ENCODE data around the gene KRTAP3-3. TPM values are rescaled to one million over a fixed set of nuclear protein-coding genes. Genes with fewer than 3 reads are reported as not detected.

KRTAP3-3 gene
- total RNA-seq, 3 donors from 2014 or later, result not detected

DNA sequence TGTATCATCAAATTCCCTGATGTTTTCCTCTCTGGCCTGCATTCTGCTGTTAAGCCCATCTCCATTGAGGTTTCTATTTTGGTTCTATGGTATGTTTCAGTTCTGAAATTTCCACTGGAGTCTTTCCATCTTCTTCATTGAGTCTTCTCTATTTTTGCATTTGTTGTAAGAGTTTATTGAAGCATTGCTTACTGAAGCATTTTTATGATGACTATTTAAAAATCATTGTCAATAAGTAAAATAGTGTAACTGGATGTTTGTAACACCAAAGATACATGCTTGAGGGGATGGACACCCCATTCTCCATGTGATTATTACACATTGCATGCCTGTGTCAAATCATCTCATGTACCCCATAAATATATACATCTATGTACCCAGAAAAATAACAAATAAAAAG is 18.4 kb downstream of the KRTAP3-3 start:
- TF ChIP-seq POLR2AphosphoS5 (IDR thresholded peaks at IDR 0.05), result no peak
- TF ChIP-seq POLR2A (IDR thresholded peaks at IDR 0.05), result no peak
- TF ChIP-seq, protein P1, sequence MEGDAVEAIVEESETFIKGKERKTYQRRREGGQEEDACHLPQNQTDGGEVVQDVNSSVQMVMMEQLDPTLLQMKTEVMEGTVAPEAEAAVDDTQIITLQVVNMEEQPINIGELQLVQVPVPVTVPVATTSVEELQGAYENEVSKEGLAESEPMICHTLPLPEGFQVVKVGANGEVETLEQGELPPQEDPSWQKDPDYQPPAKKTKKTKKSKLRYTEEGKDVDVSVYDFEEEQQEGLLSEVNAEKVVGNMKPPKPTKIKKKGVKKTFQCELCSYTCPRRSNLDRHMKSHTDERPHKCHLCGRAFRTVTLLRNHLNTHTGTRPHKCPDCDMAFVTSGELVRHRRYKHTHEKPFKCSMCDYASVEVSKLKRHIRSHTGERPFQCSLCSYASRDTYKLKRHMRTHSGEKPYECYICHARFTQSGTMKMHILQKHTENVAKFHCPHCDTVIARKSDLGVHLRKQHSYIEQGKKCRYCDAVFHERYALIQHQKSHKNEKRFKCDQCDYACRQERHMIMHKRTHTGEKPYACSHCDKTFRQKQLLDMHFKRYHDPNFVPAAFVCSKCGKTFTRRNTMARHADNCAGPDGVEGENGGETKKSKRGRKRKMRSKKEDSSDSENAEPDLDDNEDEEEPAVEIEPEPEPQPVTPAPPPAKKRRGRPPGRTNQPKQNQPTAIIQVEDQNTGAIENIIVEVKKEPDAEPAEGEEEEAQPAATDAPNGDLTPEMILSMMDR (IDR thresholded peaks at IDR 0.05), result no peak
- no peaks in the 10 kb centered on the region for H3K36me3 ChIP-seq
- no peaks in the 10 kb centered on the region for H3K27me3 ChIP-seq
- no peaks in the 10 kb centered on the region for H3K4me1 ChIP-seq
- H3K4me3 ChIP-seq, result no peak overlapping the region
- intact Hi-C loops (cut with DNase I; ENCODE audit: low total_unique reads), result no loop called here
- no peak for DNase-seq (ENCODE audit: low spot score in 2 of 2)
- H3K9me3 ChIP-seq, result no peaks in the 10 kb centered on the region
- no peak overlapping the region for H3K27ac ChIP-seq

DNA sequence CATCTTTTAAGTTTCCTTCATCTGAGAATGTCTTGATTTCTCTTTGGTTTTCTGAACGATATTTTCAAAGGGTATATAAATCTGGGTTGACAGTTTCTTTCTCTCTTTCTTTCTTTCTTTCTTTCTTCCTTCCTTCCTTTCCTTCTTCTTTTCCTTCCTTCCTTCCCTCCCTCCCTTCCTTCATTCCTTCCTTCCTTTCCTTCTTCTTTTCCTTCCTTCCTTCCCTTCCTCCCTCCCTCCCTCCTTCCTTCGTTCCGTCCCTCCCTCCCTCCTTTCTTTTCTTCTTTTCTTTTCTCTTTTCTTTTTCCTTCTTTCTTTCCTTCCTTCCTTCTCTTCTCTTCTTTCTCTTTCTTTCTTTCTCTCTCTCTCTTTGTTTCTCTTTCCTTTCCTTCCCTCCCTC is 19.6 kb downstream of the KRTAP3-3 start:
- no peak overlapping the region for H3K4me3 ChIP-seq
- TF ChIP-seq POLR2A (IDR thresholded peaks at IDR 0.05), result no peak
- TF ChIP-seq POLR2AphosphoS5 (IDR thresholded peaks at IDR 0.05), result no peak
- TF ChIP-seq, protein P1 (IDR thresholded peaks at IDR 0.05), result no peak
- H3K4me1 ChIP-seq, result no peaks in the 10 kb centered on the region
- intact Hi-C loops (cut with DNase I; ENCODE audit: low total_unique reads), result no loop called here
- no peak for DNase-seq (ENCODE audit: low spot score in 2 of 2)
- no peaks in the 10 kb centered on the region for H3K36me3 ChIP-seq
- no peak overlapping the region for H3K27ac ChIP-seq
- H3K27me3 ChIP-seq, result no peaks in the 10 kb centered on the region
- H3K9me3 ChIP-seq, result no peaks in the 10 kb centered on the region

DNA sequence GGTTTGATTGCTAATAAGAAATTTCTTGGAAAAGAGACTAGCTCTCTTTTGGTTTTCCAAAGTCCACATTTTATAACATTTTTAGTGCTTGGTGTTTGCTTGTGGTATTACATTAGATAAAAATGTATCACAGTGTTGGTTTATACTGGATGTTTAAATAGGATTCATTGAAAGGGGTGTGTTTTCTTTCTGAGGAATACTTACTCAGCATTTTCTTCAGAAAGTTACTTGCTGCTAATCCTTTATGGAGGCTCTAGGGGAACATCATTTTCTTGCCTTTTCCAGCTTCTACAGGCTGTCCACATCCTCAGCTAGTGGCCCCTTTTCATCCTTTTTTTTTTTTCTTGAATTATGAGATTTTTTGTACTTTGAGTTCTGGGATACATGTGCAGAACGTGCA is 26.4 kb downstream of the KRTAP3-3 start:
- H3K27ac ChIP-seq, result no peak overlapping the region
- no peaks in the 10 kb centered on the region for H3K36me3 ChIP-seq
- intact Hi-C loops (cut with DNase I; ENCODE audit: low total_unique reads), result no loop called here
- no peaks in the 10 kb centered on the region for H3K4me1 ChIP-seq
- no peaks in the 10 kb centered on the region for H3K27me3 ChIP-seq
- H3K9me3 ChIP-seq, result no peaks in the 10 kb centered on the region
- no peak for DNase-seq (ENCODE audit: low spot score in 2 of 2)
- H3K4me3 ChIP-seq, result no peak overlapping the region
- TF ChIP-seq POLR2AphosphoS5 (IDR thresholded peaks at IDR 0.05) (no peak), POLR2A (IDR thresholded peaks at IDR 0.05) (no peak)
- TF ChIP-seq, protein P1 (IDR thresholded peaks at IDR 0.05), result no peak

DNA sequence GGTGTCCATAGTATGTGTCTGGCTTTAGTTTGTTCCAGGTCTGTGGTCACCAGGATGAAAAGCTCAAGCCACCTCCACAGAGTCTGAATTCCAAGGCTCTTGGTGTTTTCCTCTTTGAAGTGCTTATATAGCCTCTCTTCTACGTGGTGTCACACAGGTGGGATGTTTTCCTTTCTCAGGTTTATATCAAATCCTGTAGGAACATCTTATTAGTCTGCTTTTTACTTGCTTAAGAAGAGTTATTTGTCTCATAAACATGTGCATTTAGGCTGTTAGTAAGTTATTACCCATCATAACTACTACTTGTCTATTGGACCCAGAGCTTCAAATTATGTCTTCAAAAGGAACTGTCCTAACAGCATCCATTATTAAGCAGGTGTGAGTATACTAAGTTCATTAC is 27.1 kb downstream of the KRTAP3-3 start, which contains the start of gene KRT39:
KRT39 (minus strand) TSS at position 101 of the 400 bp plus-strand sequence; CDS start at position 9, 92 bp downstream.
- H3K4me3 ChIP-seq, result no peak within 1 kb of the TSS
- no peaks in the 10 kb centered on the region for H3K9me3 ChIP-seq
- H3K4me1 ChIP-seq, result no peaks in the 10 kb centered on the region
- H3K27ac ChIP-seq, result peak within 1 kb of the TSS in 1 of 2 donors; percentile 58
- DNase-seq (ENCODE audit: low spot score in 2 of 2), result no peak
- intact Hi-C loops (cut with DNase I; ENCODE audit: low total_unique reads), result no loop called here
- TF ChIP-seq POLR2AphosphoS5 (IDR thresholded peaks at IDR 0.05) (no peak), POLR2A (IDR thresholded peaks at IDR 0.05) (no peak)
- TF ChIP-seq, protein P1 (IDR thresholded peaks at IDR 0.05), result no peak
- no peaks in the 10 kb centered on the region for H3K36me3 ChIP-seq
- no peaks in the 10 kb centered on the region for H3K27me3 ChIP-seq

DNA sequence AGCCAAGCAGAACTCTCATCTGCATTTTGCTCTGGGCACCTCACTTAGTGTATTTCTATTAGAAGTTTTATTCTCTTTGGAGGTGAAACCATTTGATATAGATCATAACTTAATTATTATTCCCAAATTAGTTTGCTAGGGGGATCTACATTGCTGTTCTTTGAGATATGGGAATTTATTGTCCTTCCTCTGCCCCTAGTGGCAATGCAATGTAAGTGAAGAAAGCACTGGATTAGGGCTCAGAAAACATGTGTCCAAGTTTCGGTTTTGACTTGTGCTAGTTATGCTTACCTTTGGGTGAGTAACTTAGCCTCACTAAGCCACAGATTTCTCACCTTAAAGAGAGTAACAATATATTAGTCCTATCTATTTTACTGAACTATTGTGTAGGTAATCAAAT is 30.1 kb downstream of the KRTAP3-3 start:
- H3K4me1 ChIP-seq, result no peaks in the 10 kb centered on the region
- no peak for DNase-seq (ENCODE audit: low spot score in 2 of 2)
- intact Hi-C loops (cut with DNase I; ENCODE audit: low total_unique reads), result no loop called here
- TF ChIP-seq, protein P1 (IDR thresholded peaks at IDR 0.05), result peak; percentile 46 to 58 (median 50)
- no peak for TF ChIP-seq POLR2A (IDR thresholded peaks at IDR 0.05)
- no peaks in the 10 kb centered on the region for H3K9me3 ChIP-seq
- no peak overlapping the region for H3K4me3 ChIP-seq
- no peaks in the 10 kb centered on the region for H3K27me3 ChIP-seq
- peak overlapping the region in 1 of 2 donors; percentile 1 for H3K27ac ChIP-seq
- no peaks in the 10 kb centered on the region for H3K36me3 ChIP-seq

Data from breast epithelium (tissue), 4 donors.